Measurements from ENCODE around the gene CACNA1D.

GRCh38 chr3:53795789-53796560 is 301.6 kb downstream of the CACNA1D start:
- TF ChIP-seq CTCF (optimal IDR thresholded peaks at IDR 0.05 in 1 of 3, IDR thresholded peaks at IDR 0.05 in 1 of 3, conservative IDR thresholded peaks at IDR 0.05 in 1 of 3; ENCODE audit: extremely low read depth in 1 of 3, insufficient read depth in 2 of 3, low read length in 3 of 3) (no peak), EZH2 (IDR thresholded peaks at IDR 0.05; ENCODE audit: low read length) (no peak)
